HFF-Myc (cell line): ENCODE results near the gene UBL4B.

ENCODE experiments used
- DNase-seq: peaks from one replicate; pipeline ENCODE4 v3.0.0-alpha.2; 2011; ENCODE audit warnings: low read depth; ENCODE audit errors: extremely low read depth
- H3K4me3 ChIP-seq: replicated peaks from 2 replicates; pipeline ENCODE4 v1.5.1; 2011; ENCODE audit warnings: low read depth, mild to moderate bottlenecking, control low read depth, low read length
- TF ChIP-seq, protein P1 (sequence below): IDR thresholded peaks from 2 replicates; pipeline ENCODE4 v1.5.1; 2012; ENCODE audit warnings: mild to moderate bottlenecking, low read depth, low read length, control low read depth; ENCODE audit errors: missing control alignments

The UBL4B gene

DNA sequence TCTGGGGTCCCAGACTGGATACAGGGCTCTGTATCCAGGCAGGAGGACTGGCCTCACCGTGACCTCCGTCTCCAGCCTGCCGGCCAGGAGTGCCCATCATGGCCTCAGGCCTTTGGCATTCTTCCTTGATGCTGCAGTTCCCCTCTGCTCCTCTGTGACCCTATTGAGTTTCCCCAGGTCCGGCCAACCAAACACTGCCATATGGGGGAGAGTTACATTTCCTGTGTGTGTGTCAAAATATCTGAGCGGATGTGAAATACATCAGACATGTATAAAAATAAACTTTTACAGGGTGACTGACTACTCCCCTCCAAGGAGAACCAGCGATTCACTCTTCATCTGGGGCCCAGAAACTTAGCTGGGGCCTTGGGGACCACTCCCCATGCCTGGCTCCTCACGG is 10.2 kb upstream of the UBL4B start:
- no peak for DNase-seq
- TF ChIP-seq, protein P1, sequence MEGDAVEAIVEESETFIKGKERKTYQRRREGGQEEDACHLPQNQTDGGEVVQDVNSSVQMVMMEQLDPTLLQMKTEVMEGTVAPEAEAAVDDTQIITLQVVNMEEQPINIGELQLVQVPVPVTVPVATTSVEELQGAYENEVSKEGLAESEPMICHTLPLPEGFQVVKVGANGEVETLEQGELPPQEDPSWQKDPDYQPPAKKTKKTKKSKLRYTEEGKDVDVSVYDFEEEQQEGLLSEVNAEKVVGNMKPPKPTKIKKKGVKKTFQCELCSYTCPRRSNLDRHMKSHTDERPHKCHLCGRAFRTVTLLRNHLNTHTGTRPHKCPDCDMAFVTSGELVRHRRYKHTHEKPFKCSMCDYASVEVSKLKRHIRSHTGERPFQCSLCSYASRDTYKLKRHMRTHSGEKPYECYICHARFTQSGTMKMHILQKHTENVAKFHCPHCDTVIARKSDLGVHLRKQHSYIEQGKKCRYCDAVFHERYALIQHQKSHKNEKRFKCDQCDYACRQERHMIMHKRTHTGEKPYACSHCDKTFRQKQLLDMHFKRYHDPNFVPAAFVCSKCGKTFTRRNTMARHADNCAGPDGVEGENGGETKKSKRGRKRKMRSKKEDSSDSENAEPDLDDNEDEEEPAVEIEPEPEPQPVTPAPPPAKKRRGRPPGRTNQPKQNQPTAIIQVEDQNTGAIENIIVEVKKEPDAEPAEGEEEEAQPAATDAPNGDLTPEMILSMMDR = no peak
- H3K4me3 ChIP-seq = no peak overlapping the region

DNA sequence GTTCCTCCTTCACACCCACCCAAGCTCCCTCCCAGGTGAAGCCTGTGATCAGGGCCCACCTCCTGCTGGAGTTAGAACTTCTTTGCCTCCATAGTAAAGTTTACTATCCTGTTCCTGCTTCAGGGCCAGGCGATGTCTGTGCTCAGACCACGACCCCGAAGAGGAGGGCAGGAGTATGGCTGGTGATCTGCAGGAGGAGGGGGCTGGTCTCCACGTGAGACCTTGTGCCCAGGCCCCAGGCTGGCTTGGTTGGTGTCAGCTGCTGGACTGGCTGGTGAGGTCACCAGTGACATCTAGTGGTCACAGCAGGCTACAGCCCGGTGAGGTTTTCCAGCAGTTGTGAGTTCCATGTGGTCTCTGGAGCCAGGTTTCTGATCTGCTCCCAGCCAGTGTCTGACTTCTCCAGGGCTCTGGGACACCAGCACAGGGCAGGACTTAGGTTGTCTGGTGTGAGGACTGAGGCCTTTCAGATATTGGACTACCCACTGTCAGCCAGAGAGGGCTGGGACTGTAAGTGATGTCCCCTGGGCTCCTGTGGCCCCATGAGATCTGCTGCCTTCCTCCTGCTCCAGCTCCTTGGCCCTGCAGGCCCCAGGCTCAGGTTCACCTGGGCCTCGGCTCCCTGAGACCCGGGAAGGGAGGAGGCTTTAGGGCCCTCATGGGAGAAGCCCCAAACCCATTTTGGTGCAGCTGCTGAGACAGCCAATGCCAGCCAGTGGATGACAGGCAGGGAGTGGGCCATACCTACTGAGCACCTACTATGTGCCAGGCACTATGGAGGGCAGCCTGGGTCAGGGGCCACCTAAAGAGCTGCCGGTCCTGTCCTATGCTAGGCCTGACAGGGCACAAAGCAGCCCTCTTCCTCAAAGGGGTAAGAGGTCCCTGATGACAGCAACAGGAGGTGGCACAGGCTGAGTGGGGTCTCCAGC is 6.0 kb upstream of the UBL4B start:
- H3K4me3 ChIP-seq = no peak overlapping the region
- peak; percentile 57 for DNase-seq
- TF ChIP-seq, protein P1 = peak; percentile 88

- no peak for DNase-seq
- H3K4me3 ChIP-seq = no peak overlapping the region
- TF ChIP-seq, protein P1 = no peak
Measured at GRCh38 chr1:110107867-110108469, 4.3 kb upstream of the UBL4B start.

DNA sequence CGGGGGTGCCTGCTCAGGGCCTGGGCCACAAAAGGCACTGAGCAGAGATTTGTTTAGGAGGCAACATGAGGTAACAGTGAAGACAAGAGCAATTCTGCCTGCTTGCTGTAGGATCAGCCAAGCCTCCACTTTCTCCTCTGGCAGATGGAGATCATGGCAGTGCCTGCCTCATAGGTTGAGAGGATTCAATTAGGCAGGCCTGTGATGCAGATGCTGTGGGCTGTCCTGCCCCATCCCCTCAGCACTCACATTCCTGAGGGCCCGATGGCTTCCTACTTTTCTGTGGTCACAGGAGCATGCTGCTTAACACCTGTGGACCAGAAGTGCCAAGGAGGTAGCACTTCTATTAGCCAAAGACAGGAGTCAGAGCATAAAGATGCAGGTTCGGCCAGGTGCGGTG is 1.2 kb upstream of the UBL4B start:
- DNase-seq = no peak
- no peak overlapping the region for H3K4me3 ChIP-seq
- TF ChIP-seq, protein P1 = no peak

GRCh38 chr1:110112656-110113055 is 413 bp downstream of the UBL4B start:
- H3K4me3 ChIP-seq = no peak overlapping the region
- DNase-seq = no peak
- TF ChIP-seq, protein P1 = no peak

GRCh38 chr1:110113551-110113950 is 1.3 kb downstream of the UBL4B start:
- DNase-seq = no peak
- TF ChIP-seq, protein P1 = no peak
- H3K4me3 ChIP-seq = no peak overlapping the region
